Measurements from ENCODE around the gene NKX6-2. TPM values are rescaled to one million over a fixed set of nuclear protein-coding genes. Genes with fewer than 3 reads are reported as not detected.

Gene NKX6-2
- total RNA-seq, 2 donors from 2014 or later = 2.1 TPM; not detected in 1

- Histone ChIP-seq H3K4me3 (no peak overlapping the region), H3K9me3 (no peaks in the 10 kb centered on the region), H3K27me3 (no peaks in the 10 kb centered on the region), H3K27ac (no peak overlapping the region), H3K36me3 (replicated peaks in 1 of 2; ENCODE audit: insufficient read depth in 1 of 2, low read depth in 2 of 2) (no peaks in the 10 kb centered on the region), H3K4me1 (no peaks in the 10 kb centered on the region)
- intact Hi-C loops (cut with DNase I) = no loop called here
- DNase-seq (no peak), ATAC-seq (no peak)
- WGBS, 2 donors = 89 to 92% methylated on average over 13 of the region's 13 CpGs
- TF ChIP-seq POLR2A (IDR thresholded peaks at IDR 0.05) = no peak
- TF ChIP-seq CTCF (IDR thresholded peaks at IDR 0.05) = no peak
Measured at GRCh38 chr10:132766291-132766690, 19.7 kb downstream of the NKX6-2 start.

DNA sequence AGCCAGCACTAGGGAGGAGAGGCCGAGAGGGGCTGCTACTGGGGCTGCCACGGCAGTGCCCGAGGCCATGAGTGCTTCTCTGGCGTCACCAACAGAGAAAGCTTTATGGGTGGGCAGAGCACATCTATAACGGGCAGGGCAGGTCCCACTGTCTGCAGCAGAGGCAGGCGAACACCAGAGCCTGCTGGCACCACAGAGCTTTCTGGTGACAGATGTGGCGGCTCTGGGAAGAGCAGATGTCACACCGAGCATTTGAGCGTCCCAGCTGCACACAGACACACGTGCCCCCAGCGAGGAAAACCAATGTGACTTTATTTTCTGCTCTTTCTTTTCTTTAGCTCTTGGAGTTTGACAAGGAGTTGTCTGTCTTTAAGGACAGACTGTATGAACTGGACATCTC lies 20.5 kb downstream of the NKX6-2 start:
- Histone ChIP-seq H3K27me3 (no peaks in the 10 kb centered on the region), H3K27ac (no peak overlapping the region), H3K9me3 (no peaks in the 10 kb centered on the region), H3K4me3 (no peak overlapping the region), H3K36me3 (replicated peaks in 1 of 2; ENCODE audit: insufficient read depth in 1 of 2, low read depth in 2 of 2) (no peaks in the 10 kb centered on the region), H3K4me1 (no peaks in the 10 kb centered on the region)
- DNase-seq = no peak
- no peak for ATAC-seq
- intact Hi-C loops (cut with DNase I) = no loop called here
- 94 to 97% methylated on average over 7 to 11 of the region's 11 CpGs for WGBS, 2 donors
- TF ChIP-seq CTCF (IDR thresholded peaks at IDR 0.05) (no peak), POLR2A (IDR thresholded peaks at IDR 0.05) (no peak)

DNA sequence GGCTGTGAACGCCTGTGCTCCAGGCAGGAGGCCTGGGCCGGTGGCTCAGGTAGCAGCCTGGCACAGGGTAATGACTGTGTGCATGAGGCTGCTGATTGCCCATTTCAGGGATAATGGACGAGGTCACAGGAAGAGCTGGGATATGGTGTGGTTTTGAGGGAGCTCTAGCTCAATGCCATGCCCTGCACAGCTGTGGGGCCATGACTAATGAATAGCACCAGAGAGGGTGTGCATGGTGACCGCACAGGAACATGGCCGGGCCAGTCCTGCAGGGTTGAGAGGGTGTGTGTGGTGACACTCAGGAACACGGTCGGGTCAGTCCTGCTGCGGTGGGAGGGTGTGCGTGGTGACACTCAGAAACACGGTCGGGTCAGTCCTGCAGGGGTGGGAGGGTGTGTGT lies 21.8 kb downstream of the NKX6-2 start:
- DNase-seq (no peak), ATAC-seq (no peak)
- TF ChIP-seq POLR2A (IDR thresholded peaks at IDR 0.05) (no peak), CTCF (IDR thresholded peaks at IDR 0.05) (no peak)
- no peaks in the 10 kb centered on the region for H3K9me3 ChIP-seq
- H3K4me1 ChIP-seq = no peaks in the 10 kb centered on the region
- H3K36me3 ChIP-seq (replicated peaks in 1 of 2; ENCODE audit: insufficient read depth in 1 of 2, low read depth in 2 of 2) = no peaks in the 10 kb centered on the region
- no peak overlapping the region for H3K4me3 ChIP-seq
- intact Hi-C loops (cut with DNase I) = no loop called here
- WGBS, 2 donors = 78 to 95% methylated on average over 10 to 11 of the region's 11 CpGs
- H3K27ac ChIP-seq = no peak overlapping the region
- no peaks in the 10 kb centered on the region for H3K27me3 ChIP-seq

DNA sequence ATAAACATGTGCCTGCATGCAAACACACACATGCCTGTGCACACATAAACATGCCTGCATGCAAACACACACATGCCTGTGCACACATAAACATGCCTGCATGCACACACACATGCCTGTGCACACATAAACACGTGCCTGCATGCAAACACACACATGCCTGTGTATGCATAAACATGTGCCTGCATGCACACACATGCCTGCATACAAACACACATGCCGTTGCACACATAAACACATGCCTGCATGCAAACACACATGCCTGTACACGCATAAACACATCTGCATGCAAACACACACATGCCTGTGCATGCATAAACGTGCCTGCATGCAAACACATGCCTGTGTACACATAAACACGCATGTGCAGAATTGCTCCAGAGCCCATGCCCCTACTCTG lies 22.4 kb downstream of the NKX6-2 start:
- Histone ChIP-seq H3K9me3 (no peaks in the 10 kb centered on the region), H3K36me3 (replicated peaks in 1 of 2; ENCODE audit: insufficient read depth in 1 of 2, low read depth in 2 of 2) (no peaks in the 10 kb centered on the region), H3K27me3 (no peaks in the 10 kb centered on the region), H3K27ac (no peak overlapping the region), H3K4me1 (no peaks in the 10 kb centered on the region), H3K4me3 (no peak overlapping the region)
- DNase-seq (no peak), ATAC-seq (no peak)
- TF ChIP-seq CTCF (IDR thresholded peaks at IDR 0.05) (no peak), POLR2A (IDR thresholded peaks at IDR 0.05) (no peak)
- WGBS, 2 donors = 92 to 98% methylated on average over 5 of the region's 5 CpGs
- intact Hi-C loops (cut with DNase I) = no loop called here

DNA sequence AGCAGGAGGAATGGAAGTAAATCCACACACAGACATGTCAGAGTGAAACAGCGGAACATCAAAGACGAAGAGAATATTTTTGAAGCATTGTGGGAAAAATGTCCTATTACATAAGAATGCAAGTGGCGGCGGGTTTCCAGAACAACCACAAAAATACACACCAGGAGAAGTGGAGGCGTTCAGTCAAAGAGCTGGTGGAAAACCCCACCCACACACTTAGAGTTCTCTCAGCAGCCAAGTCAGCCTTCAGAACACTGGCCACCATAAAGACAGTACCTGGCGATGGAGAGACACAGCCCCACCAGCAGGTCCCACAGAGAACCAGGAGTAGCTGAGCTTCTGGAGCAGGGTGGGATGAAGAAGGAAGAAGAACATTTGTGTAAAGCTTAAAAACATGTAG lies 23.7 kb downstream of the NKX6-2 start:
- Histone ChIP-seq H3K27me3 (no peaks in the 10 kb centered on the region), H3K36me3 (replicated peaks in 1 of 2; ENCODE audit: insufficient read depth in 1 of 2, low read depth in 2 of 2) (no peaks in the 10 kb centered on the region), H3K9me3 (no peaks in the 10 kb centered on the region), H3K27ac (no peak overlapping the region), H3K4me3 (no peak overlapping the region), H3K4me1 (no peaks in the 10 kb centered on the region)
- ATAC-seq (no peak), DNase-seq (no peak)
- 82 to 92% methylated on average over 6 of the region's 6 CpGs for WGBS, 2 donors
- intact Hi-C loops (cut with DNase I) = no loop called here
- TF ChIP-seq CTCF (IDR thresholded peaks at IDR 0.05) = no peak
- no peak for TF ChIP-seq POLR2A (IDR thresholded peaks at IDR 0.05)
